ENCODE measurements around the gene SLC16A1.

The SLC16A1 gene

GRCh38 chr1:112992780-112993179 lies 36.8 kb upstream of the SLC16A1 start:
- H4K12ac ChIP-seq (ENCODE audit: low read depth, low read length) = no peak overlapping the region
- H3K36me3 ChIP-seq (ENCODE audit: control insufficient read depth in 1 of 2, insufficient read depth in 2 of 2, low read length in 2 of 2) = no peaks in the 10 kb centered on the region
- no peak overlapping the region for H4K8ac ChIP-seq (ENCODE audit: low read depth, low read length)
- no peak overlapping the region for H3K4me3 ChIP-seq (ENCODE audit: low read depth, low read length)
- no peaks in the 10 kb centered on the region for H3K9me3 ChIP-seq (ENCODE audit: insufficient read depth, low read depth, low read length)
- no peak overlapping the region for H4K91ac ChIP-seq (ENCODE audit: low read depth, low read length)
- H3K27ac ChIP-seq (ENCODE audit: low read depth, low read length) = no peak overlapping the region
- no peak overlapping the region for H3K14ac ChIP-seq (ENCODE audit: low read length)
- no peaks in the 10 kb centered on the region for H3K79me1 ChIP-seq (ENCODE audit: low read length)
- WGBS (ENCODE audit: extremely low coverage, insufficient coverage, insufficient read length) = no CpG with 5 or more reads among the region's 1 CpG
- H2AFZ ChIP-seq (ENCODE audit: insufficient read depth, low read length, poor library complexity) = no peak overlapping the region
- no peak overlapping the region for H3K23ac ChIP-seq (ENCODE audit: low read length)
- no peaks in the 10 kb centered on the region for H3K27me3 ChIP-seq (ENCODE audit: insufficient read depth, low read length)
- peaks cover 2 to 3% of the 10 kb centered on the region in 2 experiments for H3K4me1 ChIP-seq (ENCODE audit: control insufficient read depth in 1 of 2, insufficient read depth in 2 of 2, low read length in 2 of 2)
- DNase-seq = no peak
- no peak overlapping the region for H2AK5ac ChIP-seq (ENCODE audit: low read length)
- H3K9ac ChIP-seq (ENCODE audit: low read length) = no peak overlapping the region
- no peak overlapping the region for H3K4ac ChIP-seq (ENCODE audit: low read depth, low read length)
- no peak overlapping the region for H2BK5ac ChIP-seq (ENCODE audit: low read depth, low read length, poor library complexity)
- no peak overlapping the region for H3K4me2 ChIP-seq (ENCODE audit: low read length)
- no peak overlapping the region for H3K18ac ChIP-seq (ENCODE audit: low read length)
- no peak overlapping the region for H2BK120ac ChIP-seq (ENCODE audit: insufficient read depth, low read length, poor library complexity)
- H3K79me2 ChIP-seq (ENCODE audit: control insufficient read depth, insufficient read depth, low read length, poor library complexity) = no peaks in the 10 kb centered on the region
- H2BK12ac ChIP-seq (ENCODE audit: low read length) = no peak overlapping the region

GRCh38 chr1:112991402-112992120 lies 35.6 kb upstream of the SLC16A1 start:
- H3K9me3 ChIP-seq (ENCODE audit: insufficient read depth, low read depth, low read length) = no peaks in the 10 kb centered on the region
- no peak overlapping the region for H3K14ac ChIP-seq (ENCODE audit: low read length)
- no CpG with 5 or more reads among the region's 4 CpGs for WGBS (ENCODE audit: extremely low coverage, insufficient coverage, insufficient read length)
- no peak overlapping the region for H2BK5ac ChIP-seq (ENCODE audit: low read depth, low read length, poor library complexity)
- H2BK120ac ChIP-seq (ENCODE audit: insufficient read depth, low read length, poor library complexity) = no peak overlapping the region
- no peak overlapping the region for H2AK5ac ChIP-seq (ENCODE audit: low read length)
- H3K4ac ChIP-seq (ENCODE audit: low read depth, low read length) = no peak overlapping the region
- no peak for DNase-seq
- H3K9ac ChIP-seq (ENCODE audit: low read length) = no peak overlapping the region
- no peak overlapping the region for H2BK12ac ChIP-seq (ENCODE audit: low read length)
- no peak overlapping the region for H2AFZ ChIP-seq (ENCODE audit: insufficient read depth, low read length, poor library complexity)
- H3K79me1 ChIP-seq (ENCODE audit: low read length) = no peaks in the 10 kb centered on the region
- H3K79me2 ChIP-seq (ENCODE audit: control insufficient read depth, insufficient read depth, low read length, poor library complexity) = no peaks in the 10 kb centered on the region
- no peak overlapping the region for H3K4me2 ChIP-seq (ENCODE audit: low read length)
- H3K4me1 ChIP-seq (ENCODE audit: control insufficient read depth in 1 of 2, insufficient read depth in 2 of 2, low read length in 2 of 2) = no peaks in the 10 kb centered on the region
- H4K12ac ChIP-seq (ENCODE audit: low read depth, low read length) = no peak overlapping the region
- H3K18ac ChIP-seq (ENCODE audit: low read length) = no peak overlapping the region
- no peak overlapping the region for H3K27ac ChIP-seq (ENCODE audit: low read depth, low read length)
- no peak overlapping the region for H4K8ac ChIP-seq (ENCODE audit: low read depth, low read length)
- H3K27me3 ChIP-seq (ENCODE audit: insufficient read depth, low read length) = no peaks in the 10 kb centered on the region
- H4K91ac ChIP-seq (ENCODE audit: low read depth, low read length) = no peak overlapping the region
- no peak overlapping the region for H3K23ac ChIP-seq (ENCODE audit: low read length)
- no peaks in the 10 kb centered on the region for H3K36me3 ChIP-seq (ENCODE audit: control insufficient read depth in 1 of 2, insufficient read depth in 2 of 2, low read length in 2 of 2)
- H3K4me3 ChIP-seq (ENCODE audit: low read depth, low read length) = no peak overlapping the region

- H3K4ac ChIP-seq (ENCODE audit: low read depth, low read length) = no peak overlapping the region
- no peak overlapping the region for H2AFZ ChIP-seq (ENCODE audit: insufficient read depth, low read length, poor library complexity)
- no peak overlapping the region for H3K27ac ChIP-seq (ENCODE audit: low read depth, low read length)
- no peak overlapping the region for H2AK5ac ChIP-seq (ENCODE audit: low read length)
- H3K18ac ChIP-seq (ENCODE audit: low read length) = no peak overlapping the region
- no peaks in the 10 kb centered on the region for H3K9me3 ChIP-seq (ENCODE audit: insufficient read depth, low read depth, low read length)
- WGBS (ENCODE audit: extremely low coverage, insufficient coverage, insufficient read length) = no CpG with 5 or more reads among the region's 7 CpGs
- H3K27me3 ChIP-seq (ENCODE audit: insufficient read depth, low read length) = no peaks in the 10 kb centered on the region
- no peak for DNase-seq
- no peak overlapping the region for H2BK5ac ChIP-seq (ENCODE audit: low read depth, low read length, poor library complexity)
- H2BK120ac ChIP-seq (ENCODE audit: insufficient read depth, low read length, poor library complexity) = no peak overlapping the region
- H3K14ac ChIP-seq (ENCODE audit: low read length) = no peak overlapping the region
- no peak overlapping the region for H3K23ac ChIP-seq (ENCODE audit: low read length)
- no peaks in the 10 kb centered on the region for H3K36me3 ChIP-seq (ENCODE audit: control insufficient read depth in 1 of 2, insufficient read depth in 2 of 2, low read length in 2 of 2)
- no peak overlapping the region for H2BK12ac ChIP-seq (ENCODE audit: low read length)
- H3K4me3 ChIP-seq (ENCODE audit: low read depth, low read length) = no peak overlapping the region
- no peak overlapping the region for H4K8ac ChIP-seq (ENCODE audit: low read depth, low read length)
- no peaks in the 10 kb centered on the region for H3K79me1 ChIP-seq (ENCODE audit: low read length)
- H4K91ac ChIP-seq (ENCODE audit: low read depth, low read length) = no peak overlapping the region
- no peaks in the 10 kb centered on the region for H3K79me2 ChIP-seq (ENCODE audit: control insufficient read depth, insufficient read depth, low read length, poor library complexity)
- no peak overlapping the region for H3K4me2 ChIP-seq (ENCODE audit: low read length)
- peaks cover 0 to 2% of the 10 kb centered on the region in 2 experiments for H3K4me1 ChIP-seq (ENCODE audit: control insufficient read depth in 1 of 2, insufficient read depth in 2 of 2, low read length in 2 of 2)
- H3K9ac ChIP-seq (ENCODE audit: low read length) = no peak overlapping the region
- H4K12ac ChIP-seq (ENCODE audit: low read depth, low read length) = no peak overlapping the region
Measured at GRCh38 chr1:112990271-112990670, 34.3 kb upstream of the SLC16A1 start.

- Histone ChIP-seq H3K4me2 (ENCODE audit: low read length) (no peak overlapping the region), H4K8ac (ENCODE audit: low read depth, low read length) (no peak overlapping the region), H3K9ac (ENCODE audit: low read length) (no peak overlapping the region), H3K4ac (ENCODE audit: low read depth, low read length) (no peak overlapping the region), H2BK120ac (ENCODE audit: insufficient read depth, low read length, poor library complexity) (no peak overlapping the region), H2AK5ac (ENCODE audit: low read length) (no peak overlapping the region), H3K14ac (ENCODE audit: low read length) (no peak overlapping the region), H4K12ac (ENCODE audit: low read depth, low read length) (no peak overlapping the region), H3K79me2 (ENCODE audit: control insufficient read depth, insufficient read depth, low read length, poor library complexity) (no peaks in the 10 kb centered on the region), H3K36me3 (ENCODE audit: control insufficient read depth in 1 of 2, insufficient read depth in 2 of 2, low read length in 2 of 2) (no peaks in the 10 kb centered on the region), H2BK12ac (ENCODE audit: low read length) (no peak overlapping the region), H3K4me3 (ENCODE audit: low read depth, low read length) (no peak overlapping the region), H4K91ac (ENCODE audit: low read depth, low read length) (no peak overlapping the region), H3K23ac (ENCODE audit: low read length) (no peak overlapping the region), H3K9me3 (ENCODE audit: insufficient read depth, low read depth, low read length) (no peaks in the 10 kb centered on the region), H3K27me3 (ENCODE audit: insufficient read depth, low read length) (no peaks in the 10 kb centered on the region), H3K27ac (ENCODE audit: low read depth, low read length) (no peak overlapping the region), H2AFZ (ENCODE audit: insufficient read depth, low read length, poor library complexity) (no peak overlapping the region), H3K18ac (ENCODE audit: low read length) (no peak overlapping the region), H3K79me1 (ENCODE audit: low read length) (no peaks in the 10 kb centered on the region), H2BK5ac (ENCODE audit: low read depth, low read length, poor library complexity) (no peak overlapping the region), H3K4me1 (ENCODE audit: control insufficient read depth in 1 of 2, insufficient read depth in 2 of 2, low read length in 2 of 2) (peaks cover 0 to 2% of the 10 kb centered on the region in 2 experiments)
- DNase-seq = no peak
- no CpG with 5 or more reads among the region's 1 CpG for WGBS (ENCODE audit: extremely low coverage, insufficient coverage, insufficient read length)
Measured at GRCh38 chr1:112988367-112988766, 32.4 kb upstream of the SLC16A1 start.
